ENCODE data around the gene SDC4.

SDC4 gene

DNA sequence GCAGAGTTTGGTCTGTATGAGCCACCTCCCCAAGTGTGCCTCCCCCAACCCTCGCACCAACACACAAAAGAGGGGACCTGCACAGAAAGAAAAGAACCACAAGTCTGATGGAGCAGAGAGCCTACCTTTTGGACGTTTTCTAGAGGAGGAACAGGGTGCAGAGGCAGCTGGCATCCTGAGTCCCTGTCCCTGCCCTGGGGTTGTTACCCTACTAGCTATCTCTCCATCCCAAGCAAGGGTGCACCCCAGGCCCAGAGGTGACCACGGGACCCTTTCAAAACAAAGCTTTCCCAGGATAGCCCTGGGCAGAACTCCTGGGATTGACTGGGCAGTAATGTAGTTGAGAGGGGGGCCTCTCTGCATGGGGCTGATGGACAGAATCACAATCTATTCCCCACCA is 30.4 kb downstream of the SDC4 start:
- DNase-seq, result no peak

DNA sequence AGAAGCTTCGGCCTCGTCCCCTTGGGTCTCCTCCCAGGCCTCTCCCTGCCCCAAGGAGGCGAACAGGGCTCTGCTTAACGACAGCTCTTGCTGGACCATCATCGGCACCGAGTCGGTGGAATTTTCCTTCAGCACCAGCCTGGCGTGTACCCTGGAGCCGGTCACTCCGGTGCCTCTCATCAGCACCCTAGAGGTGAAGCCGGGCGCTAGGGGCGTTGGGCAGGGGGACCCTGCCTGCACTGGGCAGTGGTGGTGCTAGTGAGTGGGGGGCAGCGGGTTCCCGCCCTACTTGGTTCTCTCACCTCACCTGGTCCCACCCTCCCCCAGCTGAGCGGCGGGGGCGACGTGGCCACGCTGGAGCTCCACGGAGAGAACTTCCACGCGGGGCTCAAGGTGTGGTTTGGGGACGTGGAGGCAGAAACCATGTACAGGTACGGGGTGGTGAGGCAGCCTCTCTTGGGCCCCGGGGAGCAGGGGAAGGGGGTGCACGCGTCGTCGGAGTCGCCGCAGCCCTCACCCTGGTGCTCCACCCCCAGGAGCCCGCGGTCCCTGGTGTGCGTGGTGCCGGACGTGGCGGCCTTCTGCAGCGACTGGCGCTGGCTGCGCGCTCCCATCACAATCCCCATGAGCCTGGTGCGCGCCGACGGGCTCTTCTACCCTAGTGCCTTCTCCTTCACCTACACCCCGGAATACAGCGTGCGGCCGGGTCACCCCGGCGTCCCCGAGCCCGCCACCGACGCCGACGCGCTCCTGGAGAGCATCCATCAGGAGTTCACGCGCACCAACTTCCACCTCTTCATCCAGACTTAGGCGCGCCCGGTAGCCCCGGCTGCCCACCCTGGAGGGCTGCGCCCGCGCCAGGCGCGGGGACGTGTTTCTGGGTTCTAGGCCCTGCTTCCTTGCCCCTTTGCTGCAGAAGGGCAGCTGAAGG is 31.8 kb downstream of the SDC4 start:
- no peak for DNase-seq

DNA sequence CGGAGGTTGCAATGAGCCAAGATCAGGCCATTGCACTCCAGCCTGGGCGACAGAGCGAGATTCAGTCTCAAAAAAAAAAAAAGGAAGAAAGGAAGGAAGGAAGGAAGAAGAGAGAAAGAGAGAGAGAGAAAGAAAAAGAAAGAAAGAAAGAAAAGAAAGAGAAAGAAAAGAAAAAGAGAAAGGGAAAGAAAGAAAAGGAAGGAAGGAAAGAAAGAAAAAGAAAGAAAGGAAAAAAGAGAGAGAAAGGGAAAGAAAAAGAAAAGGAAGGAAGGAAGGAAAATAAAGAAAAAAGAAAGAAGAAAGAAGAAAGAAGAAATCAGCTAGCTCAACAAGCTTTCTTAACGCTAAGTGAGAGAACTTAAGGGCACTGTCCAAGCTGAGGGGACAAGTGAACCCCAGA is 32.6 kb downstream of the SDC4 start:
- DNase-seq, result no peak

DNA sequence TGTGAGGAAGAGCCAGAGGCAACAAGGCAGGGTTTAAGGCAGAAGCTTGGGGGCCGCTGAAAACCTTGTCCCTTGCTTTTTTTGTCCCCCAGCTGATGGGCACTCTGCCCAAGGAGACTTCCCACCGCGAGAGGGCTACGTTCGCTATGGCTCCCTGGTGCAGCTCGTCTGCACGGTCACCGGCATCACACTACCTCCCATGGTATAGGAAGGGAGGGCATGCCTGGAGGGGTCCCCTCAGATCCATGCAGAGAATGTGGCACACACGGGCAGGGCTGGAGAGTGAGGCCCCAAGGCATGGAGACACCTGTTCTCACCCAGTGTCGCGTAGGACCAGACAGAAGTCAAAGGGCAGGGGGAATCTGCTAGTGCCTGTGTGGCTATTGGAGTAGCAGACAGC is 34.3 kb downstream of the SDC4 start:
- DNase-seq, result no peak

DNA sequence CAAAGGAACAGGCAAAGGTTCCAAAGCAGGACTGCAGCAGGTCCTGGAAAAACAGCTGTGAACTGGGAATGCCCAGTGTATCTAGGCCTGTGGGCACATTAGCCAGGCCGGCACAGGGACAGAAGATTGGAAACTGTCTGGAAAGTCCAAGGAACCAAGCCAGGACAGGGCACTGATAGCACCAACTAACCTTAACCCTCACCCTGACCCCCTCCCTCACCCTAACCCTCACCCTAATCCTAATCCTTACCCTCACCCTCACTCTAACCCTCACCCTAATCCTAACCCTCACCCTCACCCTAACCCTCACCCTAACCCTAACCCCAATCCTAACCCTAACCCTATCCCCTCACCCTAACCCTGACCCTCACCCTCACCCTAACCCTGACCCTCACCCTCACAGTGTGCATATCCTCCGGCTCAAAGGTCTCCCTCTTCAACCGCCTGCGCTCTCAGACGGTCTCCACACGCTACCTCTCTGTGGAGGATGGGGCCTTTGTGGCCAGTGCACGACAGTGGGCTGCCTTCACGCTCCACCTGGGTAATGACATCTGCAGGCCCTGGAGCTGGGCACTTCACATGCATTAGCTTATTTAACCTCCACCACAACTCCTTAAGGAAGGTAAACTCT is 35.0 kb downstream of the SDC4 start:
- no peak for DNase-seq

DNA sequence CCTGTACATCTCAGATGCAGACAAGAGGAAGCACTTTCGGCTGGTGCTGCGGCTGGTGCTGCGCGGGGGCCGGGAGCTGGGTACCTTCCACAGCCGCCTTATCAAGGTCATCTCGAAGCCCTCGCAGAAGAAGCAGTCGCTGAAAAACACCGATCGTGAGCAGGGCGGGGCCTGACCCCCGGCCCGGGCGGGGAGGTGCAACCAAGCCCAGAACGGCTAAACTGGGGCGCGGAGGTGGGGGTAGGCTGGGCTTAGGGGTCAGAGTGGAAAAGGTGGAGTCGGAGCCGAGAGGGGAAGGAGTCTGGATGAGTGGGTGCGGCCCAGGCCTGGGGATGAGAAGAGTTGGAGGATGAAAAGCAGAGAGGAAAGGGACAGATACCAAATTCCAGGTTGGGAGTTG is 36.0 kb downstream of the SDC4 start:
- DNase-seq, result no peak

DNA sequence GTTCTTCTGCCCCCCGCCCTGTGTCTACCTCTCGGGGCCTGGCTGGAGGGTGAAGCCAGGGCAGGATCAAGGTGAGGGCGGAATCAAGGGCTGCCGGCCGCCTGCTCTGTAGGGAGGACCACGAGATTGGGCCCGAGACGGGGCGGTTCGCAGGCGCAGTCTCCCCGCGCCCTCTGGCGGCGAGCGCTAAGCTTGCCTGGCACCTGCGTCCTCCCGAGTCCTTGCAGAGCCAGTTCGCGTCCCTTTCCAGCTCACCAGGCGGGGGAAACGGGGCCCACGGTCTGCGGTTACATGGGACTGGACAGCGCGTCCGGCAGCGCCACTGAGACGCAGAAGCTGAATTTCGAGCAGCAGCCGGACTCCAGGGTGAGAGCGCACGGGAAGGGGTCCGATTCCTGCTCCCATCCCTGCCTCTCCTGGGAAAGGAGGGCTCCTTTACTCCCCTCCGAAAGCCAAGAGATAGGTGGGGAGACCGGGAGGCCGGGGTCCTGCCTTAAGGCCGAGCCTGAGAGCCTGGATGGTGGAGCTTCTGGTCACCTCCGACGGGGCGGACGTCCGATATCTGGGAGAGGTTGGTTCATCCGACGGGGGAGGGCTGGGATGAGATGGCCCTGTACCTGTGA is 36.5 kb downstream of the SDC4 start:
- peak; percentile 10 to 52 (median 32) for DNase-seq

DNA sequence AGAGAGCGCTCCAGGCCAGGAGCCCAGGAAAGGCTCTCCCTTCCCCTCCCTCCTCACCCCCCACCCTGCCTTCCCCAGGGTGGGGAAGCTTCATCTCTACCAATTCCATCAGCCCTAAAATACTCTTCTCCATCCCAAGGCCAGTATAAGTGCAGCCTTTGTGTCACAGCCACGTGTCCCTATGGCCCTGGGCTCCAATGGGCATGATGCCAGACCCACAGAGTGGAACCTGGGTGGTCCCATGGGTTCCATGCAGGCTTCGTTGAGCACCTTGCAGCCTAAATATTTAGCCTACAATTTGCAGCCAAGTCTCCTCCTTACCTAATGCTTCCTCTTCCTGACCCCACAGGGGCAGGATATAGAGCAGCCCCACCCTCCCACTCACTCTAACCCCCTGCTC is 39.1 kb downstream of the SDC4 start:
- DNase-seq, result no peak

DNA sequence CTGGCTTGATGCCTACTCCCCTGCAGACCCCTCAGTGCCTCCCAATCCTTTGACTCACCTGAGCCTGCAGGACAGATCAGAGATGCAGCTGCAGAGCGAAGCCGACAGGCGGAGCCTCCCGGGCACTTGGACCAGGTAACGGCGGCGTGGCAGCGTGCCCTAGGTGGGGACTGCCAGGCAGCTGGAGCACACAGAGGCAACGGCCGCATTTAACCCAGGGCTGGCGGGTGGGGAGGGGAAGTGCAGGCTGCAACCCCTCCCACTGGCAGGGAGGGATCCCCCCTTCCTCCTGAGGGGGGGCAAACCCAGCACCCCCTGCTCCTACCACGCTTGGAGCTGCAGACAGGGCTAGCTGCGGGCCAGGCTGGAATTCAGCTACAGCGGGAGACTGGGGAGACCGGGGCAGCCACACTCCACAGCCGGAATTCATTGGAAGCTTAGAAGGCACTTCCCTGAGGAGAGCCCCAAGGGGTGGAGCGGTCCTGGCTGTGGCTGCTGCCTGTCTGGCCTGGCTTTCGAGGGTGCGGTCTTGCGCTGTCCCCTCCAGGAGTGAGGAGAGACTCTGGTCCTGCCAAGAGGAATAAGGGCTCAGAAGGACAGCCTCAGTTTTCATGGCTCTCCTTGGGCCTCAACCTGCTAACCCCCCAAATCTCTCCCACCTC is 40.0 kb downstream of the SDC4 start, which contains the start of gene MATN4:
Gene MATN4, minus strand, starts transcription at position 183 of the 662 bp plus-strand sequence. CDS start 2,717 bp downstream, outside the sequence.
- no peak for DNase-seq

DNA sequence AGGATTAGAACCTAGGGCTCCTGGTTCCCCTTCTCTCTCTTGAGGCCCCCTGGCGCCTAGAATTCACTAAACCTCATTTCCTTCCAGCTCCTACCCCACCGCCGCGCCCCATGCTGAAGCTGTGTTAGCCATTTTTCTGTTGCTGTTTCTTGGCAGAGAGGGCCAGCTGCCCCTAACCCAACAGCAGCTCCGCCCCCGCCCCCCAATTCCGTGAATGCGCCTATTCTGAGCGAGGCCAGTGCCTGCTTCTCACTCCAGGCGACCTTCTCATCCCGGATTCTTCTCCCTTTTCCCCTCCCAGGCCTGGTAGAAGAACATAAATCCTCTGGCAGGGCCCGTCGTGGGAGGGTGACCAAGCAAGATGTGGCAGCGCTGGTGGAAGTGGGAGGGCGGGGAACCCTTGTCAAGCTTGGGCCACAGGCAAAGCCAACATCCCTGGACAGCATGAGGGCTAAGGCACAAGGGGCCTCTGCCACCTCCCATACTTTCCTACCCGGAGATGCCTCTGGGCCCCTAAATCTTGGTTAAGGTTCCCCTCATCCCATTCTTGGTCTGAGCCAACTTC is 41.1 kb downstream of the SDC4 start:
- no peak for DNase-seq

DNA sequence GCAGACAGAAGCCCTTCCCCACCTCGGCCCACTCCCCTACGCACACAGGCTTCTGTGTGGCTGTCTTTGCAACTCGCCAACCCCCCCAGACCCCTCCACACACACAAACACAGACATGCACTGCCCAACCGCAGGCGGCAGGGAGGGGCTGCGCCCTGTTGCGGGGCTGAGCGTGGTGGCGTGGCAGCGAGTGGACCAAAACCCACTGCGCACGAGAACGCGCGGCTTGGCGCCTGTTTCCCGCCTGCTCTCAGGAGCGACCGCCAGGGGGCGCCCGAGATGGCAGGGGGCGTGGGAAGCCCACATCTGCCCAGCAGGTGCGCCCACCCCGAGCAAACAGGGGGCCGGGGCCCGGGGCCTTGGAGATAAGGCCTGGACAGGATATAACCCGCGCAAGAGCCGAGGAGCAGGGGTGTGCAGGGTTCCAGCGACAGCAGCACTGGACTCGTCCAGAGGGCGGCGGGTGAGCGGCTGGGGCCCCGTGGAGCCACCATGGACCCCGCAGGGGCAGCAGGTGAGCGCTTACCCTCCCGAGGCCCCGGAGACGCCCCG is 41.7 kb downstream of the SDC4 start, which contains the start of gene RBPJL:
Gene RBPJL, plus strand, starts transcription at position 410 of the 552 bp plus-strand sequence. Its CDS starts 83 bp downstream, at position 493.
- peak in 2 of 4 experiments; percentile 30 to 33 for DNase-seq

DNA sequence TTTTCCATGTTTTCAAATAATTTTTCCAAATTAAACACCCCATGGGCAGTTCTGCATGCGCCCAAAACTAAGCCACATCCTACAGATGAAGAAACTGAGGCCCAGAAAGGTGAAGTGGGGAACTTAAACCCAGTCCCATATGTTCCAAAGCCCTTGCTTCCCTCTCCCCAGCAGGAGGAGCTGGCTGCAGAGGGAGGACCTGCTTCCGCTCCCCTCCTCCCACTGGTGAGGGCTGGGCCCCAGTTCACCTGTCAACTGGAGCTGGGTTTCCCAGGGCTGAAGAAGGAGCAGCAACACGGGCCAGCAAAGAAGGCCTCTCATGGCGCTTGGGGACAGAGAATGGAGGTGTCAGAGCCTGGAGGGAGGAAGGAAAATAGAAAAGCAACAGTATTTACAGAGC is 43.0 kb downstream of the SDC4 start:
- DNase-seq, result no peak

DNA sequence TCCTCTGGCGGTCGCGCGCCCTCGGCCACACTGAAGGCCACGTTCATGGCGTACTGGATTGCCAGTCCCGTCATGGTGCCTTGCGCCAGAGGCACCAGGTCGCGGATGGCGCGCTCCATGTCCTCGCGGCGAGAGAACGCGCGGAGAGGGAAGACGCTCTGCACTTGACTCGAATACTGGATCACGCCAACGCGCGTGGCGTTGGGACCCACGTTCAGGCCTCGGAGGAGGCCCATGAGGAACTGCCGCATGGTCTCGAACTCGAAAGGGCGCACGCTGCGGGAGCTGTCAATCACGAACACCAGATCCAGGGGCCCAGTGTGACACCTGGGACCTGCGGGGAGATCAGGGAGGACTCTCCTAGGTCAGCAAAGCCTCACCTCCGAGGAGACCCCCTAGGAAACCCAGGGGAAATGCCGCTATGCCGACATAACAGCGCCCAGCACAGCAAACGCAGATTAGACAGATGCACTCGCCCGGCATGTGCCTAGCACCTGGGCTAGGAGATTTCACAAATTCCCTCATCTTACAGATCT is 43.7 kb downstream of the SDC4 start:
- DNase-seq, result no peak

DNA sequence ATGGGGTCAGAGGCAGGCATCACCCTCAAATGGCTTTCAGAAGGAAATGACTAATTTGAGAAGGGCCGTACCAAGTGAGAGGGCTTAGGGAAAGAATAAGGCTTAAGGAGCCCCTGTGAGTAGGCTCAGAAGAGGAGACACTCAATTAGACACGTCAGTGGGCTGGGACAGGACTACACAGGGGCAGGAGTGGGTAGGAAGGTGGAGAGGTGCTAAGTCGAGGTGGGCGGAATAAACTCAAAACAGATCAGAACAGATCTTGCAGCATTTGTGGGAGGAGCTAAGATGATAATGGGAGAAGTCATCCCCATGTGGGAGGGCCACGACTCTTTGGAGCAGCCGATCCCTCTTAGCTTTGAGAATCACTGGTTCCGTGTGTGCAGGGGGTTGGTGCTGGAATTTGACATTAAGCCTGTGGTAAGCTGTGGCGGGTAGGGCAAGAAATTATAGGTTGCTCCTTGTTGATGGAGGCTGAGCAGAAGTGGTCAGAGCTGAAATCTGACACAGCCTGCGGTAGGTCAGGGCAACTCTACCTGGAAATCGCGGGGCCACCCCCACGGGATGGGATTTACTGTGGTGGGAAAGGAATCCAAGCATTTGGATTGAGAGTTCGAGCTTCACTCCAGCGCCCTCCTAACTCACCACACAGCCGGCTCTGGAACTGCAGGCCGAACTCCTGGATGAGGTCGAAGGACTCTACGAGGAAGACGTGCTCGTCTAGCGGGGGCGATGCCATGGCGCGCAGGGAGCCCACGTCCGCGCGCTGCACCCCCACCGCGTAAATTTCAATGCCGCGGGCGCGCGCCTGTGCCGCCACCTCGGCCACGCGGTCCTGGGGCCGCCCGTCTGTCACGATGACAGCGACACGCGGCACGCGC is 44.4 kb downstream of the SDC4 start:
- DNase-seq, result no peak

DNA sequence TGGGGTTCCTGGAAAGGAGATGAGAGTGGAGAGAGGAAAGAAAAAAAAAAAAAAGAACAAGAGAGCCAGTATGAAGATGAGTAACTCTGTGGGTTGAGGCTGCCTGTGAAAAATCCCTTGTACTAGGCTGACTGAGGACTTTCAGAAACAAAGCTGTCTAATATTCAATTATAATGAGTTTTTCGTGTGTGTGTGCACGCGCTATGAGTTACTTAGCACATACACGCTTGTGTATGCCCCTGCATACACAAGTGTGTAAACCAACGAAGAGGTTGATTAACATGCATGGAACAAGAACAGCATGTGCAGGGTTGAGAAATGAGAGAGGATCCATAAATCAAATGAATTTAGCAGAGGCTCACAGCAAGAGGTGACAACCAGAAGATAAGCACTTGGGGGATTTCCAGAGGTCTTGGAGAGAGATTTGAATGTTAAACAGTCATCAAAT is 46.4 kb downstream of the SDC4 start:
- no peak for DNase-seq

DNA sequence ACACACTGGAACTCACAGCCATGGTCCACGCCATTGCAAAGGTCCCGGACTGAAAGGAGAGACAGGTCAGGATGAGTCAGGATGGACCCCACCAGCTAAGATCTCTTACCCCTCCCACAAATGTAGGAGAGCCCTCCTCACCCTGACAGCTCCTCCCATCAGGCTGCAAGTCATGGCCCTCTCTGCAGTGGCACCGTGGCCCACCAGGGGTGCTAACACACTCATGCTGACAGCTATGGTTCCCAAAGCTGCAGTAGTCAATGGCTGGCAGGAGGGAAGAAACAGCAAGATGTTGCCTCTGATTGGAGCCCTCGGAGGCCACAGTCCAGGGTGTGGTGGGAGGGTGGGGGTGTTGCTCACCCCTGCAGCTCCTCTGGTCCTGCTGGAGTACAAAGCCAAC is 47.3 kb downstream of the SDC4 start:
- no peak for DNase-seq

DNA sequence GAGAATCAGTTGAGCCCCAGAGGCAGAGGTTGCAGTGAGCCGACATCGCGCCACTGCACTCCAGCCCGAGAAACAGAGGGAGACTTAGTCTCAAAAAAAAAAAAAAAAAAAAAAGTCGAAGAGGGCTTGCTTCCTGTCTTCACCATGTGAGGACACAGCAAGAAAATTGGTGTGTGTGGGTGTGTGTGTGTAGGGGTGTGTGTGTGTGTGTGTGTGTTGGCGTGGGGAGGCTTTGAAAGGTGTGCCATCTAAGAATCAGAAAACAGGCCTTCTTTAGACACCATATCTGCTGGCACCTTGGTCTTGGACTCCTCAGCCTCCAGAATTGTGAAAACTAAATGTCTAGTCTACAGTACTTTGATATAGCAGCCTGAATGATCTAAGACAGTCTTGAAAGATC is 48.4 kb downstream of the SDC4 start:
- no peak for DNase-seq

DNA sequence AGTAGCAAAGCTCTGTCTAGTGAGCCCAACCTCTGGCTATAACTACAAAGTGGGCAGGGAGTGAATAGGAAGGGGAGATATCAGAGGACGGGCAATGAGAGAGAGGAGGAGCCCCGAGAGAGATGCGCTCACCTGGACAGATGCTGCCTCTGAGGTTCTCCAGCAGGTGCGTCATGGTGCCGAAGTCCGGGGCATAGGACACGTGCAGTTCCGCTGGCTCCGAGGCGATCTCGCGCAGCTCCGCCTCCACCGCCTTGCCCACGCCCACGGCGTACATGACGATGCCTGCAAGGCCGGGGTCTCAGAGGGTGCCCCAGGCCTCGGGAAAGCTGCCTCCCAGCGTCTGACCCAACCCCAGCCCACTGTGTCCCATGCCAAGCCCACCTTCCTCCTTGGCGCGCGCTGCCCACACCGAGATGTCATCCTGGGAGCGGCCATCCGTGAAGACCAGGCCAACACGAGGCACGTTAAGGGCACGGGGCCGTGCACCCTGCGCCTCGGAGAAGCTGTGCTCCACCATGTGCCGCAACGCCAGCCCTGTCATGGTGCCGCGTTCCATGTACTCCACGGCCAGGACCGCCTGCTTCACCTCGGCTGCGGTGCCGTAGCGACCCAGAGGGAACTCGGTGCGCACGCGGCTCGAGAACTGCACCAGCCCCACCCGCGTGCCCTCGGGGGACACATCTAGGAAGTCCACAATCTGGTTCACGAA is 50.3 kb downstream of the SDC4 start:
- DNase-seq, result no peak

DNA sequence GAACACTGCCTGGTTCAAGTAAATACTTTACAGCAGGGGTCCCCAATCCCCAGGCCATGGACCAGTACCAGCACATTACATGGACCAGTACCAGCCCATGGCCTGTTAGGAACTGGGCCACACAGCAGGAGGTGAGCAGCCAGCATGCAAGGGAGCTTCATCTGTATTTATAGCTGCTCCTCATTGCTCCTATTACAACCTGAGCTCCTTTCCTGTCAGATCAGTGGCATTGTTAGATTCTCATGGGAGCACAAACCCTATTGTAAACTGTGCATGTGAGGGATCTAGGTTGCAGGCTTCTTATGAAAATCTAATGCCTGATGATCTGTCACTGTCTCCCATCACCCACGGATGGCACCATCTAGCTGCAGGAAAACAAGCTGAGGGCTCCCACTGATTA is 53.6 kb downstream of the SDC4 start:
- no peak for DNase-seq

DNA sequence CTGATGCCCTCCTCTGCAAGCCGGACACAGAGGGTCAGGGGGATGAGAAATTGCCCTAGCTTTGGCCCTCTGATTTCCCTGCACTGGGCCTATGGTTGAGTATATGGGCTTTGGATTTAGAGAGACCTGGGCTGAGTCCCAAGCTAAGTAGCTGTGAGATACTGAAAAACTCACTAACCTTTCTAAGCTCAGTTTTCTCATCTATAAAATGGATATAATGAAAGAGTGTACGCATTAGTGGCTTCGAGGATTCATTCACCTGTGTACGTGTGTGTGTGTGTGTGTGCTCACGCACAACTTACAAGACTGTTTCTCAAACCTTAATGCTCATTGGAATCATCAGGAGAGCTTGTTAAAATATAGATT is 54.2 kb downstream of the SDC4 start:
- DNase-seq, result no peak
